SK-N-SH (cell line): ENCODE measurements around the gene PCBP3.

Experiments
- CHD2 ChIP-seq: fragments of 150-350 bp; IDR thresholded peaks from 2 replicates; pipeline ENCODE4 v1.6.1; 2018; ENCODE audit warnings: low read length; ENCODE audit not compliant: partially characterized antibody
- GABPA ChIP-seq: IDR thresholded peaks from 2 replicates; pipeline ENCODE4 v1.4.0; 2012; ENCODE audit warnings: low read depth, mild to moderate bottlenecking
- POLR2AphosphoS5 ChIP-seq: IDR thresholded peaks from 2 replicates; pipeline ENCODE4 v1.6.1; 2012; ENCODE audit warnings: low read depth, low read length
- RCOR1 ChIP-seq: fragments of 150-350 bp; IDR thresholded peaks from 2 replicates; pipeline ENCODE4 v1.6.1; 2017; ENCODE audit warnings: antibody characterized with exemption, low read length
- SIN3A ChIP-seq: IDR thresholded peaks from 2 replicates; pipeline ENCODE4 v1.6.1; 2012; ENCODE audit warnings: low read depth, mild to moderate bottlenecking, low read length, moderate library complexity, borderline replicate concordance
- YY1 ChIP-seq: IDR thresholded peaks from 2 replicates; pipeline ENCODE4 v1.4.0; 2012; ENCODE audit warnings: low read depth, mild to moderate bottlenecking
- TF ChIP-seq, protein P1 (sequence below): IDR thresholded peaks from 2 replicates; pipeline ENCODE4 v1.4.0; 2012; ENCODE audit warnings: low read depth
- TF ChIP-seq, protein P2 (sequence below): fragments of 200-600 bp; sonication (generic); IDR thresholded peaks from 2 replicates; pipeline ENCODE4 v1.6.1; 2017; ENCODE audit warnings: antibody characterized with exemption, mild to moderate bottlenecking, moderate library complexity
- TF ChIP-seq, protein P3 (sequence below): fragments of 150-350 bp; IDR thresholded peaks from 2 replicates; pipeline ENCODE4 v1.6.1; 2017; ENCODE audit warnings: antibody characterized with exemption, low read length, low read depth, borderline replicate concordance
- TF ChIP-seq, protein P4 (sequence below): IDR thresholded peaks from 2 replicates; pipeline ENCODE4 v1.6.1; 2012; ENCODE audit warnings: mild to moderate bottlenecking, low read depth, low read length, moderate library complexity

DNA sequence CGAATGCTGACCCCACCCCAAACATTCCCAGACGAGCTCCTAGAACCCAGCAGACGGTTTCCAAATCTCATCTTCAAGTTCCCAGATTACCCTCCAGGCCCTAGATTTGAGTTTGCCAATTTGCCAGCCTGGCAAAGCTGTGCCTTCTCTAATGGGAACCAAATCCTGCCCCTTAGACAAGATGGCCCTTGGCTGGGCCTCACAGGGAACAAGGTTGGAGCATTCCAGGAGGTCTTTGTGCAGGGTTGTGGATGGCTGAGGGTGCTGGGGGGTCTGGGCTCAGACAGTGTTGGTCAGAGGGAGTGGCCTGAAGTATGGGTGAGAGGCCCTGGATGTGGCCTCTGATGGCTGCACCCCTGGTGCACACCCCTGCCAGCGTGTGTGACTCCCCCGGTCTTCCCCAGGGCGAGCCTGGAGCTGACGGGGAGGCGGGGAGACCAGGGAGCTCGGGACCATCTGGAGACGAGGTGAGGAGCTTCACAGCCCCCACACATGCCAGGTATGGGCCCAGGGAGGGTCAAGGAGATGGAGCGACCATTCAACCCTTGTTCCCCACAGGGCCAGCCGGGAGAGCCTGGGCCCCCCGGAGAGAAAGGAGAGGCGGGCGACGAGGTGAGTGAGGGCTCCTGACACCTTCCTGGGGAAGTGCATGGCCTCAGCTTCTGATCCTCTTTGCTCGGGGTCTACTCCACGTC, 348.2 kb downstream of the PCBP3 start:
- TF ChIP-seq, protein P1, sequence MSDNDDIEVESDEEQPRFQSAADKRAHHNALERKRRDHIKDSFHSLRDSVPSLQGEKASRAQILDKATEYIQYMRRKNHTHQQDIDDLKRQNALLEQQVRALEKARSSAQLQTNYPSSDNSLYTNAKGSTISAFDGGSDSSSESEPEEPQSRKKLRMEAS: no peak
- no peak for TF ChIP-seq POLR2AphosphoS5
- TF ChIP-seq, protein P2, sequence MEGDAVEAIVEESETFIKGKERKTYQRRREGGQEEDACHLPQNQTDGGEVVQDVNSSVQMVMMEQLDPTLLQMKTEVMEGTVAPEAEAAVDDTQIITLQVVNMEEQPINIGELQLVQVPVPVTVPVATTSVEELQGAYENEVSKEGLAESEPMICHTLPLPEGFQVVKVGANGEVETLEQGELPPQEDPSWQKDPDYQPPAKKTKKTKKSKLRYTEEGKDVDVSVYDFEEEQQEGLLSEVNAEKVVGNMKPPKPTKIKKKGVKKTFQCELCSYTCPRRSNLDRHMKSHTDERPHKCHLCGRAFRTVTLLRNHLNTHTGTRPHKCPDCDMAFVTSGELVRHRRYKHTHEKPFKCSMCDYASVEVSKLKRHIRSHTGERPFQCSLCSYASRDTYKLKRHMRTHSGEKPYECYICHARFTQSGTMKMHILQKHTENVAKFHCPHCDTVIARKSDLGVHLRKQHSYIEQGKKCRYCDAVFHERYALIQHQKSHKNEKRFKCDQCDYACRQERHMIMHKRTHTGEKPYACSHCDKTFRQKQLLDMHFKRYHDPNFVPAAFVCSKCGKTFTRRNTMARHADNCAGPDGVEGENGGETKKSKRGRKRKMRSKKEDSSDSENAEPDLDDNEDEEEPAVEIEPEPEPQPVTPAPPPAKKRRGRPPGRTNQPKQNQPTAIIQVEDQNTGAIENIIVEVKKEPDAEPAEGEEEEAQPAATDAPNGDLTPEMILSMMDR: no peak
- no peak for TF ChIP-seq SIN3A
- TF ChIP-seq, protein P3, sequence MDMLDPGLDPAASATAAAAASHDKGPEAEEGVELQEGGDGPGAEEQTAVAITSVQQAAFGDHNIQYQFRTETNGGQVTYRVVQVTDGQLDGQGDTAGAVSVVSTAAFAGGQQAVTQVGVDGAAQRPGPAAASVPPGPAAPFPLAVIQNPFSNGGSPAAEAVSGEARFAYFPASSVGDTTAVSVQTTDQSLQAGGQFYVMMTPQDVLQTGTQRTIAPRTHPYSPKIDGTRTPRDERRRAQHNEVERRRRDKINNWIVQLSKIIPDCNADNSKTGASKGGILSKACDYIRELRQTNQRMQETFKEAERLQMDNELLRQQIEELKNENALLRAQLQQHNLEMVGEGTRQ: no peak
- no peak for TF ChIP-seq RCOR1
- no peak for TF ChIP-seq YY1
- no peak for TF ChIP-seq GABPA
- TF ChIP-seq, protein P4, sequence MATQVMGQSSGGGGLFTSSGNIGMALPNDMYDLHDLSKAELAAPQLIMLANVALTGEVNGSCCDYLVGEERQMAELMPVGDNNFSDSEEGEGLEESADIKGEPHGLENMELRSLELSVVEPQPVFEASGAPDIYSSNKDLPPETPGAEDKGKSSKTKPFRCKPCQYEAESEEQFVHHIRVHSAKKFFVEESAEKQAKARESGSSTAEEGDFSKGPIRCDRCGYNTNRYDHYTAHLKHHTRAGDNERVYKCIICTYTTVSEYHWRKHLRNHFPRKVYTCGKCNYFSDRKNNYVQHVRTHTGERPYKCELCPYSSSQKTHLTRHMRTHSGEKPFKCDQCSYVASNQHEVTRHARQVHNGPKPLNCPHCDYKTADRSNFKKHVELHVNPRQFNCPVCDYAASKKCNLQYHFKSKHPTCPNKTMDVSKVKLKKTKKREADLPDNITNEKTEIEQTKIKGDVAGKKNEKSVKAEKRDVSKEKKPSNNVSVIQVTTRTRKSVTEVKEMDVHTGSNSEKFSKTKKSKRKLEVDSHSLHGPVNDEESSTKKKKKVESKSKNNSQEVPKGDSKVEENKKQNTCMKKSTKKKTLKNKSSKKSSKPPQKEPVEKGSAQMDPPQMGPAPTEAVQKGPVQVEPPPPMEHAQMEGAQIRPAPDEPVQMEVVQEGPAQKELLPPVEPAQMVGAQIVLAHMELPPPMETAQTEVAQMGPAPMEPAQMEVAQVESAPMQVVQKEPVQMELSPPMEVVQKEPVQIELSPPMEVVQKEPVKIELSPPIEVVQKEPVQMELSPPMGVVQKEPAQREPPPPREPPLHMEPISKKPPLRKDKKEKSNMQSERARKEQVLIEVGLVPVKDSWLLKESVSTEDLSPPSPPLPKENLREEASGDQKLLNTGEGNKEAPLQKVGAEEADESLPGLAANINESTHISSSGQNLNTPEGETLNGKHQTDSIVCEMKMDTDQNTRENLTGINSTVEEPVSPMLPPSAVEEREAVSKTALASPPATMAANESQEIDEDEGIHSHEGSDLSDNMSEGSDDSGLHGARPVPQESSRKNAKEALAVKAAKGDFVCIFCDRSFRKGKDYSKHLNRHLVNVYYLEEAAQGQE: no peak
- no peak for TF ChIP-seq CHD2
